Motor neuron (in vitro differentiated cells): ENCODE data around the gene CDH12. TPM values are rescaled to one million over a fixed set of nuclear protein-coding genes. Genes with fewer than 3 reads are reported as not detected.
"Not testable (repeated sequence)": the region's sequence is repeated elsewhere in the genome, so short reads cannot be mapped to it uniquely, and the experiment has no call there.

Experiments used
- ATAC-seq, 8 experiments: fragments of 200-7000 bp; cut with Tn5 transposase; replicated peaks in 6 of 8; 2 replicates each; pipeline ENCODE4 v1.8.0; 2021; ENCODE audit warnings: mild to moderate bottlenecking in 8 of 8, moderate library complexity in 8 of 8
- H3K27ac ChIP-seq, 2 donors: fragments of 250-450 bp; sonication (Bioruptor Pico); 2 replicates each; pipeline ENCODE4 v1.9.0; 2021; ENCODE audit warnings: antibody characterized with exemption in 2 of 2, mild to moderate bottlenecking in 2 of 2, moderate library complexity in 1 of 2
- H3K4me1 ChIP-seq, 2 donors: fragments of 250-450 bp; sonication (Bioruptor Pico); replicated peaks in 1 of 2; 2 replicates each; pipeline ENCODE4 v1.6.1; 2021; ENCODE audit warnings: antibody characterized with exemption in 2 of 2, mild to moderate bottlenecking in 2 of 2, moderate library complexity in 1 of 2
- H3K4me3 ChIP-seq, 5 donors: fragments of 250-450 bp; sonication (Bioruptor Pico); 2 replicates each; pipeline ENCODE4 v1.9.0; 2021; ENCODE audit warnings: antibody characterized with exemption in 5 of 5, mild to moderate bottlenecking in 5 of 5, moderate library complexity in 4 of 5
- WGBS, 10 experiments: fragments of 450-650 bp; shearing (Covaris generic); methylation state at CpG; one replicate each; pipeline ENCODE4 v1.0.0; 2022; 5-methylcytosine and 5-hydroxymethylcytosine counted together
- in situ Hi-C, 9 experiments: fragments of 400-800 bp; cut with MboI; loops; one replicate each; pipeline ENCODE4 v1.15.0; 2021; ENCODE audit warnings: low sequenced_read_pairs in 9 of 9, low pct_unique_long_range_greater_than_20kb in 2 of 9; ENCODE audit not compliant: unreplicated experiment in 9 of 9
- total RNA-seq, 8 experiments: library from RNA; unstranded; fragments of 300-600 nt; gene quantifications; 2 replicates each; pipeline versions ENCODE4 v1.2.3 to v1.2.4, GENCODE V29; 2022

The CDH12 gene
- total RNA-seq, 8 experiments from 2014 or later, result 1.6 to 30.5 (median 23.7) TPM; not detected in 3

DNA sequence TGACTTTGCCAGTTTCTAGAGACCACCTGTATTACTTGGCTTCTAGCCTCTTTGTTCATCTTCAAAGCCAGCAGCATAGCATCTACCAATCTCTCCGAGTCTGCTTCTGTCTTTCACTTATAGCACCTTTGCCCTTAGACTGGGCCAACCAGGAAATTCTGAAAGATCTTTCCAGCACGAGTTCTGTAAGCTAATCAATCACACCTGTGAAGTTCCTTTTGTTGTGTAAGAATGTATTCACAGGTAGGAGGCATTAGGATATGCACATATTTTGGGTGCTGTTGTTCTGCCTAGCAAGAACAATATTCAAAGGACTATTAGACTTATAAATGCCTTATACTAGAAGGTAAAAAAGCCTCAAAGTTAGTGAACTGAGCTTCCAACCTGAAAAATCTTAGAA lies 232.1 kb downstream of the CDH12 start:
- ATAC-seq, result no peak
- Histone ChIP-seq H3K4me3 (no peak overlapping the region), H3K4me1 (peaks cover 0 to under 1% of the 10 kb centered on the region in 2 donors), H3K27ac (no peak overlapping the region)
- in situ Hi-C loops, result no loop called here
- WGBS, 10 experiments, result 0 to 51% (median 26%) methylated on average over 1 to 2 of the region's 2 CpGs; no CpG with 5 or more reads in 3 of the 10 experiments

DNA sequence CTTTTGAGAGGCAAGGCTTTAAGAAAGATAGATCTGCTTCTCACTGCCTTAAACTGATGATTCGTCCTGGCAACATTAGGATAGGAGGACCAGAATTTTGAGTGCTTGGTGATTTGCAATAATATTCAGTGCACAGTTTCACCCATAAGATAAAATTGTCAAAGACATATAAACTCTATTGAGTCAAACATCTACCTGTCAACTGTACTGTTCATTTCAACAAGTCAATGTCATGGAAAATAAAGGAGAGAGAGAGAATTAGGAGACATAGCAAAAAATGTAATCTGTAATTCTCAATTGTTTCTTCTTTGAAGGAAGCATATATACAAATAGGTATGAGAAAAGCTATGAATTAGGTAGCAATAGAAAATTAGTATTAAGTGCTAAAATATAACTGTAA lies 237.2 kb downstream of the CDH12 start:
- WGBS, 10 experiments, result 11 to 88% (median 40%) methylated on average over 1 of the region's 1 CpG; no CpG with 5 or more reads in 6 of the 10 experiments
- ATAC-seq, result no peak
- Histone ChIP-seq H3K27ac (no peak overlapping the region), H3K4me3 (no peak overlapping the region), H3K4me1 (peaks cover 12 to 20% of the 10 kb centered on the region in 2 donors)
- in situ Hi-C loops, result no loop called here

DNA sequence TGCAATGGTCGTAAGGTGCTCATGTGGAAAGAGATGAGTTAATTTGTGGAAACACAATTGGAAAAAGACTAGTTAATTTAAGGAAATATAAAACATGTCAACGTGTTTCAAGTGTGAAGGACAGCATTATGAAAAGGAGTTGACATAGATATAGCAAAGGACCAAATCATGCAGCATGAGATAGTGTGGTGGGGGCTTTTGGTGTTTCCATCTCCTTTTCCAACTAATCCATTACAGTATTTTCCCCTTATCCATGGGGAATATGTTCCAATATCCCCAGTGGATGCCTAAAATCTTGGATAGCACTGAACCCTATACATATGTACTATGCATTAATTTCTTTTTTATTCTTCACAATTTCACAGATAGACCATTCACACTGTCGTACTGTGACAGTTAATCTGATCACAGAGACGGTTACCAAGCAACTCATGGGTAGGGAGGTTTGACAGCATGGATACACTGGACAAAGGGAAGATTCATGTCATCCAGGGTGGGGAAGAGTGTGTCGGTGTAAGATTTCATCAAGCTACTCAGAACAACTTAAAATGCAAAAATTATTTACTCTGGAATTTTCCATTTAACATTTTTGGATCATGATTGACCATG lies 238.6 kb downstream of the CDH12 start:
- in situ Hi-C loops, result no loop called here
- peaks cover 12 to 20% of the 10 kb centered on the region in 2 donors for H3K4me1 ChIP-seq
- ATAC-seq, result peak in 5 of 8 experiments; percentile 100
- H3K27ac ChIP-seq, result no peak overlapping the region
- H3K4me3 ChIP-seq, result no peak overlapping the region
- WGBS, 10 experiments, result 0 to 88% (median 37%) methylated on average over 1 to 5 of the region's 5 CpGs

DNA sequence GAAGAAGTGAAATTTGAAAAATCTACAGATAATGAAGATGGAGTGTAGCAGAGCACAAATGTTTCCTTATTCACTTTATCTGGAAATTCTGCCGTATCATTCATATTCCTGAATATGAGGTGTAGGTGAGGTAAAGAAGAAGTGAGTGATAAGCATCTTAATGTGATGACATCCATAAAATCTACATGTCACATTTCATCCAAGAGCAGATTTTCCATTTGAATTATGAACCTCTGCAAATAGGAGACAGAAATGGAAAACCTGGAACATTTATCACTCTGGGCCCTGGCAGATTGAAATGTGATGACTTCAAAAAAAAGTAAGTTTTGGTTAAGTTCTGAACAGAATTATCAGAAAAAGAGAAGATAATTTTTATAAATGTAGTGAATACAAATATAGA lies 240.2 kb downstream of the CDH12 start:
- ATAC-seq, result no peak
- Histone ChIP-seq H3K27ac (no peak overlapping the region), H3K4me1 (peaks cover 12 to 20% of the 10 kb centered on the region in 2 donors), H3K4me3 (no peak overlapping the region)
- in situ Hi-C loops, result no loop called here
- whole genome bisulfite sequencing, 10 experiments, result 50 to 100% (median 93%) methylated on average over 1 of the region's 1 CpG; no CpG with 5 or more reads in 1 of the 10 experiments

DNA sequence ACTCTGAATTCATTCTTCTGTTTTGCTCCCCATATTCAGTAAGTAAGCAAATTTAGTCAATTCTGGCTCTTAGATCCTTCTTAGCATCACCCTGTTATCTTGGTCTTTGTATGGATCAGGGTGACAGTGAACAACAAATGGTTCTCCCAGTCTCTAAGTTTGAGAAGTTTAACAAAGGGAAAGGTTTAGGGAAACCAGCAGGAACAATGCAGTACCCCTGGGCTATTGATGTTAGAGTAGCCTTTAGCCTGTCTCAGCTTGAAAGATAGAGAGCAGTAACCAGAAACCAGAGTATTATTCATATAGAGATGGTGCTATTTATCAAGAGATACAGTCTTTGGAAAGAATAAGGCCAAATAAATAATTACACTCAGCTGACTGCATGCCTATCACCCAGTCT lies 241.8 kb downstream of the CDH12 start:
- in situ Hi-C loops, result no loop called here
- peaks cover 12 to 20% of the 10 kb centered on the region in 2 donors for H3K4me1 ChIP-seq
- no peak overlapping the region for H3K27ac ChIP-seq
- ATAC-seq, result no peak
- no peak overlapping the region for H3K4me3 ChIP-seq

DNA sequence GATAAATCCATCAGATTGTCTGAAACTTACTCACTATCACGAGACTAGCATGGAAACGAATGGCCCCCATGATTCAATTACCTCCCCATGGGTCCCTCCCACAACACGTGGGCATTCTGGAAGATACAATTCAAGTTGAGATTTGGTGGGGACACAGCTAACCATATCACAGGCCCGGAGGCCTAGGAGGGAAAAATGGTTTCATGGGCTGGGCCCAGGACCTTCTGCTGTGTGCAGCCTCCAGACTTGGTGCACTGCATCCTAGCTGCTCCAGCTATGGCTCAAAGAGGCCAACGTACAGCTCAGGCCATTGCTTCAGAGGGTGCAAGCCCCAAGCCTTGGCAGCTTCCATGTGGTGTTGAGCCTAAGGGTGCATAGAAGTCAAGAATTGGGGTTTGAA lies 245.6 kb downstream of the CDH12 start:
- H3K4me3 ChIP-seq, H3K4me1 ChIP-seq, ATAC-seq, H3K27ac ChIP-seq, in situ Hi-C loops: not testable (repeated sequence)
- WGBS, 10 experiments, result 0 to 82% (median 51%) methylated on average over 1 to 4 of the region's 5 CpGs; no CpG with 5 or more reads in 3 of the 10 experiments

DNA sequence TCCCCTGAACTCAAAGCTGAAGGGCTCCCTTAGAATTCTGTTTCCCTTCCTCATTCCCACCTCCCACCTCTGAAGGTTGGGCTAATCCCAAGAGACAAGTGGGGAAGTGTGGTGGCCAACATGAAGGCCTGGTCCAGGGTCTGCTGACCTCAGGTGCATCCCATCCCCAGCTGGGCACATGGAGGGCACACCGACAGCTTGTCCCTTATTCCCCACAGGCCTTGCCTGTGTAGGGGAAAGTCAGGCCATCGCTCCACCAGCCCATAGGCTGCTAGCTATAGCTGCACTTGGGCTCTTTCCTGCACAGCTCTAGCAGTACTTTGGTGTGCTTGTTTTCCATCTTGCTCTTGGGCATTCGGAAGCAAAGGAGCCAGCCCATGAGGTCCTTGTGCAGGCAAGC lies 247.7 kb downstream of the CDH12 start:
- Histone ChIP-seq H3K4me3 (no peak overlapping the region), H3K4me1 (no peaks in the 10 kb centered on the region), H3K27ac (no peak overlapping the region)
- in situ Hi-C loops, result no loop called here
- 80 to 83% (median 80%) methylated on average over 1 to 2 of the region's 3 CpGs; no CpG with 5 or more reads in 7 of the 10 experiments for WGBS, 10 experiments
- ATAC-seq, result no peak

DNA sequence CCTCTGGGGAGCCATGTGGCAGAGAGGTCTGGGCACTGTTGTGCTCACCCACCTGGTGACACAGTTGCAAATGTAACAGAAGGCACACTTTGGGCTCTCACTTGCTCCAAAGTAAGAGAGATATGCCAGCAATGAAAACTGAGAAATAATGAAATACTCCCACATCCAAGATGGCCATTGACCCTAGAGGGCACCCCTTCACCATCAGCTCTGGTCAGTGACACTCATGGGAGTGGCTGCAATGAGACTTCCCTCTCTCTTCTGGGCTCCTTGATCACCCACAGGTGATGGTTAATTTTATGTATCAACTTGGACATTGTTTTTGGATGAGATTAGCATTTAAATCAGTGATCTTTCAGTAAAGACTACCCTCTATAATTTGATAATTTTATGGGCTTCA lies 248.4 kb downstream of the CDH12 start:
- no peak overlapping the region for H3K27ac ChIP-seq
- H3K4me1 ChIP-seq, result no peaks in the 10 kb centered on the region
- ATAC-seq, result no peak
- in situ Hi-C loops, result no loop called here
- H3K4me3 ChIP-seq, result no peak overlapping the region

DNA sequence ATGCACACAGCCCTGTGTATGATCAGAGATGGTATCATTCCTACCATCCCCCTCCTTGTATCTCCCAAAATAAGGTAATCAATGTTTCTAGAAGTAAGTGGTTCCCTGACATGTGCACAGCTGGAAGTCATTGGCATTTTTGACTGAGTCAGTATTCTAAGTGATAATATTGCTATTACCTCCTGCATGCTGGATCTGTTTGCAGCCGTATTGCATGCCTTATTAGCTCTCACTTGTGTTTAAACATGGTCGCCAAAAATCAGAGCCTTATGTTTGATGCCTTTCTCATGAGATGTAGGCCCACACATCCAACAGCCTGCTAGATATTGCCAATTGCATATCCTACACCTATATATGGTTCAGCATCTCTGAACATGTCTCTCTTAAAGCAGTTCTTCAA lies 254.3 kb downstream of the CDH12 start:
- H3K4me1 ChIP-seq, result no peaks in the 10 kb centered on the region
- in situ Hi-C loops, result no loop called here
- H3K27ac ChIP-seq, result no peak overlapping the region
- WGBS, 10 experiments, result 20 to 100% (median 75%) methylated on average over 1 to 2 of the region's 2 CpGs; no CpG with 5 or more reads in 3 of the 10 experiments
- no peak overlapping the region for H3K4me3 ChIP-seq
- no peak for ATAC-seq

DNA sequence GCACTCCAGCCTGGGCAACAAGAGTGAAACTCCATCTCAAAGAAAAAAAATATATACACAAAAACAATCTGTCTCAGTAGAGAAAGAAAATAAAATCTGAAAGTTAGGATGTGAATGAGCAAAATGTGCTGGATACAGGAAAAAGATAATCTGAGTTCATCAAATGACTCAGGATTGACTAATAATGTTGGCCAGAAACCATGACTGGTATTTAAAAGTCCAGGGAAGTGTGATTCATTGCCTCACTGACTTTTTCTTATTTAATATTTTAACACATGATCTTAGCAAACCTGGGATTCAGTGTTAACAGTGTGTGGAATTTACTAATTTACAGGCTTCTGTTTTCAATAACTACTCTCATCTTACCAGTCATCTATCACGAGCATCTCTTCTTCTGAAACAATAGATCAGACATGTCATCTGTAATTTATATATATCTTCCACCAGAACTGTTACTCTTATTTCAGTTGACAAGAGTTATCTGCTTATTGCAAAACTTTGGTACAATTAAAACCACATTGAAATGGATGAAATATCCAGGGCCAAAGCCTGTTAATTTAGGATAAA lies 256.7 kb downstream of the CDH12 start:
- Histone ChIP-seq H3K4me3 (no peak overlapping the region), H3K27ac (no peak overlapping the region), H3K4me1 (peaks cover 0 to 8% of the 10 kb centered on the region in 2 donors)
- WGBS, 10 experiments, result 0 to 100% (median 85%) methylated on average over 1 of the region's 1 CpG; no CpG with 5 or more reads in 2 of the 10 experiments
- ATAC-seq, result peak in 2 of 8 experiments; percentile 17 to 28
- in situ Hi-C loops, result no loop called here

DNA sequence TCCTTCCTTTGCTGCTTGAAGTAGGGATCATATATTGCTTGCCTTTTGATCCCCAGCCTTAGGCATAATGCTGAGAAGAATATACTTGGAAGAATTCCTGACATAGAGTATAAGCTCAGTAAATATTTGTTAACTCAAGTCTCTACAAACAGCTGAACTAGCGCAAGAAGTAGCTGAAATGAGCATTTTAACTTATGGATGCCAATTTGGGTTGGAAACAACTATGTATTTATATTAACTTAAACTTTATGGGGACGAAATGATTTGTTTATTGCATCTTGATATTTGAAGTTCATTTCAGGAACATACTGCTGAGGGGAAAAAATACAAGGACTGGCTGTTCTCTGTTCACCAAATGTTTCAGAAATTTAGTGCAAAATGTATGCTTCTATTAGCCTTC lies 258.7 kb downstream of the CDH12 start:
- no peak for ATAC-seq
- 17 to 100% (median 83%) methylated on average over 1 to 2 of the region's 2 CpGs; no CpG with 5 or more reads in 1 of the 10 experiments for WGBS, 10 experiments
- Histone ChIP-seq H3K27ac (no peak overlapping the region), H3K4me3 (no peak overlapping the region), H3K4me1 (peaks cover 0 to 28% of the 10 kb centered on the region in 2 donors)
- in situ Hi-C loops, result no loop called here

DNA sequence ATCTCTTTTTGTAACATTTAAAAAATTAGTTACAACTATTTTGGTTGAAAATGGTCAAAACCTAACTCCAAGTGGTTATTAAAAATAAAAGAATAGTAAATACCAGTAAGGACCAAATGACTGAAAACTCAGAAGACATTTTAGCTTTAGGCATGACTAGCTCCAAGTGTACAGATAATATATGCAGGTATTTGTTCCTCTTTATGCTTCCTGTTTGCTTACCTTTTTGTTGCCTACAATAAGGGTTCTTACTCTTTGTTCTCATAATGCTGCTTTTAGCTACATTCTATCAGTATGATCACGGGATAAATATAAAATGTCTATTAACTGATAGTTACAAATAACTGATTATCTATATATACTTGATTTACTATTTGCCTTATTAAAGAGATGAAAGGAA lies 259.6 kb downstream of the CDH12 start:
- ATAC-seq, result no peak
- Histone ChIP-seq H3K27ac (no peak overlapping the region), H3K4me1 (peaks cover 0 to 28% of the 10 kb centered on the region in 2 donors), H3K4me3 (no peak overlapping the region)
- WGBS, 10 experiments, result 50 to 100% (median 78%) methylated on average over 1 of the region's 1 CpG; no CpG with 5 or more reads in 2 of the 10 experiments
- in situ Hi-C loops, result no loop called here

DNA sequence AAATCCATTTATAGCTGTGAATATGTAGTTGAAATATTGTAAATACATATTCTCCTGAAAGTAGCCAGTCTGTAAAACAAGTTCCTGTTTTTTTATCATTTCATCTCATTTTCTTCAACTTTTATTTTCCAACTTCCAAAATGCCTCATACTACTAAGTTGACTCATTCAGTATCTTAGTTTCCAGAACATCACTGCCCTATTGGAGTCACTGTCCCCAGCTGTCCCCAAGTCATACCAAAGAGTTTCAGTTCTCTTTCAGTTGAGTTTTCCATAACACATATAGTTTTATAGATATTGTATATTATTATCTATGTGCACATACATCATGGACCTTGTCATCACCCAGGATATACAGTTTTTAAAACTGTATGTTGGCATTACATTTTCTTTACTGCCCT lies 261.7 kb downstream of the CDH12 start:
- H3K4me1 ChIP-seq, result peaks cover 0 to 28% of the 10 kb centered on the region in 2 donors
- in situ Hi-C loops, result no loop called here
- H3K27ac ChIP-seq, result no peak overlapping the region
- no peak for ATAC-seq
- no peak overlapping the region for H3K4me3 ChIP-seq

DNA sequence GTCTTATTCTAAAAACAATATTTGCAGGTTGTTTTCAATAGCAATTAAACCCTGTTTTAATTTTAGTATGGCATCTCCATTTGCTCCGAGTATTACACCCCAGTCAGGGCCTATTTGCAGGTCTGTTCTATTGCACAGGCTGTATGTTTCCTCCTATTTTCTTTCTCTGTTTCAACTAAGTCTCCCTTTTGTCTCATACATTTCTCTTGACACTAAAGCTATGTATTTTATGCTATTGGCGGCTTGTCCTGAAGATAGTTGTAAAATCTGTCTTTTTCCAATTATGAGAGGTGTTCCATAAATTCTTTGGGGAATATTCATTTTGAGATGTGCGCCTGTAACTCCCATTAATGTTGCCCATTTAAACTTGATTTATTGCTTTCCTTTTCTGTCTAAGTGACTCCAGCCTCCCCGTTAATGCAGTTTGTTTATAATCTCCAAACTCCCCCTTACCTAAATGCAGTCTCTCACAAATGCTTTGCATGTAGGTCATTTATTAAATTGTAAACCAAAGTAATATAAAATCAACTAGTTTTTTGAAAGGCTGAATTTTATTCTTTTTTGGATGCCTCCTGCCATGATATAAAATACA lies 262.4 kb downstream of the CDH12 start:
- peak in 5 of 8 experiments; percentile 51 to 96 (median 84) for ATAC-seq
- no peak overlapping the region for H3K4me3 ChIP-seq
- in situ Hi-C loops, result no loop called here
- H3K27ac ChIP-seq, result no peak overlapping the region
- 10 to 80% (median 56%) methylated on average over 1 to 4 of the region's 4 CpGs for WGBS, 10 experiments
- peaks cover 0 to 28% of the 10 kb centered on the region in 2 donors for H3K4me1 ChIP-seq
